Hematopoietic multipotent progenitor cell treated with erythropoietin and hydrocortisone succinate and interleukin-3 and kit ligand, for 15 days (in vitro differentiated cells): ENCODE data around the gene PRKACB.
"Not testable (repeated sequence)": the region's sequence is repeated elsewhere in the genome, so short reads cannot be mapped to it uniquely, and the experiment has no call there.

Source experiments
- DNase-seq: peaks from one replicate; pipeline ENCODE4 v3.0.0-alpha.2; 2015; ENCODE audit warnings: low spot score

The PRKACB gene

DNA sequence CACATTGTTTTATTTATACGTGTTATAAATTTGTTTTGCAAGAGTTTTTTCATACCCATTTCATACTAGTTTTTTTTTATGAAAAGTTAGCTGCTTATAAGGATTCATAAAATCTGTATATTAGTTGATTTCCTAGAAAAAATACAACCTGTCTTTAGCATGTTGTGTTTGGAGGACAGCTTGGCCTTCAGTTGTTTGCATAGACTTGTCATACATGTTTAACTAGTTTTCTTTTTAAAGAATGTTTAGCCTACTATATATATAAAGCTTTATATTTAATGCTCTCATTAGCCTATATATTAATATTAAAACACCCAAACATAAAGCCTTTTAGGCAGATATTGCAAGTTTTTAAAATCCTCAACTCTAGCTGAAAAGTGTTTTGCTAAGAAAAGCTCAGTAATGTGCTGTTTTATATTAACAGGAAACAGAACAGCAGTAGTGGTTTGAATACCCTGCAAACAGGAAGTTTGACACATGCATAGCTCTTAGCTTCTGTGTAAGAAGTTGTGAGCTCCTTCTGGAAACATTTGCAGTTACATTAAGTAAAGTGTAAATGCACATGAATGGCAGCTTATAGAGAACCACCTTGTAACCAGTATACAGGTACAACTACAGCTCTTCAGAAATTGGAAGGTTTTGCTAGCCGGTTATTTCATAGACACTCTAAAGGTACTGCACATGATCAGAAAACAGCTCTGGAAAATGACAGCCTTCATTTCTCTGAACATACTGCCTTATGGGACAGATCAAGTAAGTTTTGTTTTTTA, at the start of gene PRKACB:
Gene PRKACB (plus strand): TSS at position 476 of the 770 bp plus-strand sequence. CDS start 91 bp downstream, at position 567.
- DNase-seq, result peak; percentile 15

DNA sequence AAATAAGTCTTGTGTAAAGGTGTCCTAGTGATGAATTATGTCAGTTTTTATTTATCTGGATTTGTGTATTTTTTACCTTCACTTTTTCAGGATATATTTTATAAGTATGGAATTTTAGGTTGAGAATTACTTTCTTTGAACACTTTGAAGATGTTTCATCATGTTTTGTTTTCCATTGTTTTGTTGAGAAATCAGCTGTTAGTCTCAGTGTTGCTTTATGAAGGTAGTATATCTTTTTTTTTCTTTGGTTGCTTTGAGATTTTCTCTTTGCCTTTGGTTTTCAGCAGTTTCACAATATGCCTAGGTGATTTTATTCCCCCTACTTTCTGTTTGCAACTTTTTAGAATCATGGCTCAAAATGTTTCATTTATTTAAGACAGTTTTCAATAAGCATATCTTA, 48.8 kb upstream of the PRKACB start:
- no peak for DNase-seq

DNA sequence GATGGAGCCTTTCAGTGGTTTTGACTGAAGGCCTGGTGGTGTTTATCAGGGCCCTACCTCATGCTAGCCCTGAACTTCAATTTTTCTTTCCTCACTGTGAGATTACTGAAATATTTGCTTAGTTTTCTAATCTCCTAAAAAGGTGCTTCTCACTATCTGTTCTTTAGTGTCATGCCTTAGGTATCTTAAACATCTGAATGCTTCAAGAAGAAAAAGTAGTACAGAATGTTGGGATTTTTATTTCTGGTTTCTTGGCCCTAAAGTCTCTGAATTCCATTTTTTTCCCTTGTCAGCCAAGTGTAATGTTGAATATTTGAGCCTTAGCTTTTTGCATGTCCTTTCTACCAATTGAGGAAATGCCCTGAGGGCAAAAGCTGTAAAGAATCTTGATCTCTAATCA, 47.9 kb upstream of the PRKACB start:
- no peak for DNase-seq

DNA sequence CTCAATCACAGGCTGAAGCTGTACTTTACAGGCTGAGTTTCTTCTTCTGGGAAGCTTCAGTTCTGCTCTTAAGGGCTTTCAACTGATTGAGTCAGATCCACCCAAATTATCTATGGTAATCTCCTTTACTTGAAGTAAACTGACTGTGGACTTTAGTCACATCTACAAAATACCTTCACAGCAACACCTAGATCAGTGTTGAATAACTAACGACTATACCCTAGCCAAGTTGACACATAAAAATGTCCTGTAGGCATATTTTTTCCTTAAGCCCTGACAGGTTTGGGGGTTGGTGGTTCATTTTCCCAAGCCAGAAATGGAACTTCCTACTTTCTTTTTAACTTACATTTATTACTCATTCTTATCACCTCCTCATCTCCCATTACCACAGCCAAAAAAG, 42.9 kb upstream of the PRKACB start:
- DNase-seq, result no peak

DNA sequence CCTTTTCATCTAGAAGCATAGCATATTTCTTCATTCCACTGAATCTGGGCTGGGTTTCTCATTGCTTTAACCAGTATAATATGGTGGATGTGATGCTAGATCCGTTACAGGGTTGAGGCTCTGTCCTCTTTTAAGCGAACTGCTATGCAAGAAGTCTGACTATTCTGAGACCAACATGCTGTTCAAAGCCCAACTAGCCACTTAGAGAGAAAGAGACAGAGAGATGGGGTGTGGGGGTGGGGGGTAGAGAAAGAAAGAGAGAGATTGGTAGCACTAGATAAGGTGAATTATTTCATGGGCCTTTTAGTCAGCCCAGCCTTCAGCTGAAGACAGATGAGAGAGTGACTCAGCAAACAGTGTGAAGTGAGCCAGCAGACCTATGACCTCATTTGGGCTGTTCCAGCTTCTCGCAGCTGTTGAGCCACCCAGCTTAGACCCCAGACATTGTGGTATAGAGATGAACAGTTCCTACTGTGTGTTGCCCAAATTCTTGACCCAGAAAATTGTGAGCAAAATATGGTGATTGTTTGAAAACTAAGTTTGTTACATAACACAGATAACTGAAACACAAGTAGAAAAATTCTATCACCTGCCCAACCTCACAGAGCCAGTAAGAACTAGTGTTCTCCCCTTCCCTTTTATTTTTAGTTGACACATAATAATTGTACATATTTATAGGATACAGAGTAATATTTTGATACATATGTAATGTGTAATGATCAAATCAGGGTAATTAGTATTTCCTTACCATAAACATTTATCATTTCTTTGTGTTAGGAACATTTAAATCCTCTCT, 40.7 kb upstream of the PRKACB start:
- peak; percentile 71 for DNase-seq

DNA sequence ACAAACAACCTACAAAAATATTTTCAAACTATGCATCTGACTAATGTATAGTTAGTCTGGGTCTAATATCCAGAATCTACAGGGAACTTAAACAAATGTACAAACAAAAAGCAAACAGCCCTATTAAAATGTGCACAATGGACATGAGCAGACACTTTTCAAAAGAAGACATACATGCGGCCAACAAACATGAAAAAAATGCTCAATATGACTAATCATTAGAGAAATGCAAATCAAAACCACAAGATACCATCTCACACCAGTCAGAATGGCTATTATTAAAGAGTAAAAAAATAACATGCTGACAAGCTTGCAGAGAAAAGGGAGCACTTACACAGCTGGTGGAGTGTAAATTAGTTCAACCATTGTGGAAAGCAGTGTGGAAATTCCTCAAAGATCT, 36.5 kb upstream of the PRKACB start:
- DNase-seq, result not testable (repeated sequence)

DNA sequence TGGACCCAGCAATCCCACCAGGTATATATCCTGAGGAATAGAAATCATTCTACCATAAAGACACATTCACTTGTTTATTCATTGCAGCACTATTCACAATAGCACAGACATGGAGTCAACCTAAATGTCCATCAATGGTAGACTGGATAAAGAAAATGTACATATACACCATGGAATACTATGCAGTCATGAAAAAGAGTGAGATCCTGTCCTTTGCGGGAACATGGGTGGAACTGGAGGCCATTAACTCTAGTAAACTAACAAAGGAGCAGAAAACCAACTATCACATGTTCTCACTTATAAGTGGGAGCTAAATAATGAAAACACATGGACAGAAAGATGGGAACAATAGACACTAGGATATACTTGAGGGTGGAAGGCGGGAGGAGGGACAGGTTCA, 36.1 kb upstream of the PRKACB start:
- DNase-seq, result no peak

DNA sequence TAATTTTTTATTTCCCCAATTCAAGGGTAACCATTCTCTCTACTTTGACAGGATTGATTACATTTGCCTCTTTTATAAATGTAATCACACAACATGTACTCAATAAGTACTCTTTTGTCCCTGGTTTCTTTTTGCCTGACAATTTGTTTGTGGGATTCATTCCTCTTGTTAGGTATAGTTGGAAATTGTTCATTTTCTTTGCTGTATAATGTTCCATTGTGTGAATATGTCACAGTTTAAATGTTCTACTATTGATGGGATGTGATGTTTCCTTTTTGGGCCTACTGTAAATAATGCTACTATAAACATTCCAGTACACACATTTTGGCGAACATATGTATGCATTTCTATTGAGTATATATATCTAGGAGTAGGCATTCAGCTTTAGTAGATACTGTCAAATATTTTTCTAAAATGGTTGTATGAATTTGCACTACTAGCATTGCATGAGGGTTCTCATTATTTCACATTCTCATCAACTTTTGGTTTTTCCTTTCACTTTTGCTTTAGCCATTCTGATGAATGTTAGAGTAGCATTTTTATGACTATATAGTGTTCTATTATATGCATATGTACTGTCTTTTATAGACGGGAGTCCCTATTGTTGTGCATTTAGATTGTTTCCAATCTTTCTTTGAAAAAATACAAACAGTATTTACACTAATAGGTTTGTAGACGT, 35.0 kb upstream of the PRKACB start:
- DNase-seq, result no peak

DNA sequence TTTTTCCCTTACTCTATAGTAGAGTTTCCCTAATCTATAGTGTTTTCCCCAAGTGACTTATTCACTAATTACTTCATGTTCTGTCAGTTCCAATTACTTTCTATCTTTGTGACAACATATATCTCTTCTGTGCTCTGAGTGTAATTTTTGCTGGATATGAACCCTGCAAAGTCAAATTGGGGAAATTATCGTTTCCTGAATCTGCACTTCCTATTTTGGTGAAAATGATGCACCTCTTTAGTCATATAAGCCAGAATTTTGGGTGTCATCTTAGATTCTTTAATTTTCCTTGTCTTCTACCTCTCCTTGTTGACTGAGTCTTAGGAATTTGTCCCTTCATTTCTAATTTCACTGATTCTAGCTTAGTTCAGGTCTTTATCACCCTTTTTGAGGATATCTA, 33.4 kb upstream of the PRKACB start:
- DNase-seq, result no peak

DNA sequence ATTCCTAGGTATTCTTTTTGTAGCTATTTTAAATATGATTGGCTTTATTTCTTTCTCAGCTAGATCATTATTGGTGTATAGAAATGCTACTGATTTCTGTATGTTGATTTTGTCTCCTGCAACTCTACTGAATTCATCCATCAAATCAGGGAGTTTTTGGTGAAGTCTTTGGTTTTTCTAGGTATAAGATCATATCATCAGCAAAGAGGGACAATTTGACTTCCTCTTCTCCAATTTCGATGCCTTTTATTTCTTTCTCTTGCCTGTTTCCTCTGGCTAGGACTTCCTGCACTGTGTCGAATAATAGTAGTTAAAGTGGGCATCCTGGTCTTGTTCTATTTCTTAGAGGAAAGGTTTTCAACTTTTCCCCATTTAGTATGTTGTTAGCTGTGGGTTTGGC, 27.5 kb upstream of the PRKACB start:
- DNase-seq, result no peak

DNA sequence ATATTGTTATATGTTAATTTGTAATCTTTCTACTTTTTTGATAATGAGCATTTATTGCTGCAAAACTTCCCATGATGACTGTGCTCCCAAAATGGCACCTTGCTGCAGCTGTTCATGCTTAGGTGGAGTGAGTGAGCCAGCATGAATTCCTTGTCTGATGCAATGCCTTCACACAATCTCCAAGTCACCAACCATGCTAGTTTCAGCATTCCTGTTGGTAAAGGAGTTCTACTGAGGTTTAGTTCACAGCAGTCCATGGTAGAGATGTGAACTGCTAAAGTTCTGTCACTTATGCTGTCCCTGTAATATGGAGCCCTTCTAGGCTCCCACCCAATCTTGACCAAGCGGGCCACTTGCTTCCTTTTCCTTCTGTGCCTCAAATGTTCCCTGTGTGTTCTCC, 26.2 kb upstream of the PRKACB start:
- DNase-seq, result no peak

DNA sequence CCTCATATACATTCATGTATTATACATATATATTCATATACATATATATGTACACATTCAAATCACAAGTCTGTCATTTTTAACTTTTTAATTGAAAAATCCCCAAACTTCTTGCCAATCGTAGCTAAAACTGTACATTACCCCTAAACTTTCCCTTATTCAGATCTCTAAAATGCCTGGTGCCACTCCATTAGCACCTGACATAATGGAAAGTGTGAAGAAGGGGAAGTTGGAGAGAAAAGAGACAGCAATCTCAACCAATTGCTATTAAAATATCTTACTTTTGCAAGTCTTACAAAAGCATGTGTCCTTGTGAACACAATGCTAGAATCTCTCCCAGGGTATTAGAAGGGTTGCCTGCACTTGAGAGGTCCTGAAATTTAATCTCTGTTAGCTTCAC, 22.7 kb upstream of the PRKACB start:
- no peak for DNase-seq

DNA sequence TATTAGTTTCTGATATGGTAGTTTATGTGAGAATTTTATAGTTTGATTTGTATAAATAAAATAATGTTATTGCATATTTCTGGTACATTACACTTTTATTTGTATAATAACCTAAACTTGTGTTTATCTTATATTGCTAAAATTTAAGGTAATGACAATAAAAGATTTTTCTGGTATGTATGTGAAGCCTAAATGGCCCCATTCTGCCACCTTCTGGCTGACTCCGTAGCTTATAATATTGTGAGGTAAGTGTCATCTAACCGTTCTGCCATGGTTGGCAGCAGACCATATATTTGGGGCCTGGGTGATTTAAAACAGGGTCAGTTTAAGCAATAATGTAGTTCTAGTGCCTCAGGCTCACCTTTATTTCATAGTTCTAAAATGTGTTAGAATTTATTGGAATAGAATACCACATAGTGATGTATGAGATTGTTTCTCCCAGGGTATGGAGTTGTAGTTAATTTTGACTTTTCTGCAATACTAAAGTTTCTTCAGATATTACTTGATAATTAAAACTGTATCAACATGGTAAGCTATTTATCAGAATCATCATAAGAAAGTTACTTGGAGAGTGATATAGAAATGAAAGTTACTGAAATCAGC, 21.2 kb upstream of the PRKACB start:
- DNase-seq, result peak; percentile 48

DNA sequence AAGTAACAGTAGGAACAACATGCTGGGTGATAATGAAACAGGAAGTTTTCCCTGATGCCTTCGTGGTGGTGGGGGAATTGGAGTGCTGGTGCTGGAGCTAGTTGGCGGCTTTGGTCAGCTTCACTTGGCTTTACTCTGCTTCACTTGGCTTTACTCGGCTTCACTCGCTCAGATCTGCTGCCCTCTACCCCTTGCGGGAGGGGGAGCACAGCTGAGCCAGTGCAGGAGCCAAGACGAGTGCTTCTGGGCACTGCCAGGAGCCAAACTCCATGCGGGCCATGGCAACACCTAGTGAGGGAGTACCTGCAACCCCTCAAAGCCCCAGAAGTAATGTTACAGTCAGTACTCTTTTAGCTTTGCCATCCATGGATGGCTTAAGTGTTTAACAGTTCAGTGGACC, 10.6 kb upstream of the PRKACB start:
- no peak for DNase-seq

DNA sequence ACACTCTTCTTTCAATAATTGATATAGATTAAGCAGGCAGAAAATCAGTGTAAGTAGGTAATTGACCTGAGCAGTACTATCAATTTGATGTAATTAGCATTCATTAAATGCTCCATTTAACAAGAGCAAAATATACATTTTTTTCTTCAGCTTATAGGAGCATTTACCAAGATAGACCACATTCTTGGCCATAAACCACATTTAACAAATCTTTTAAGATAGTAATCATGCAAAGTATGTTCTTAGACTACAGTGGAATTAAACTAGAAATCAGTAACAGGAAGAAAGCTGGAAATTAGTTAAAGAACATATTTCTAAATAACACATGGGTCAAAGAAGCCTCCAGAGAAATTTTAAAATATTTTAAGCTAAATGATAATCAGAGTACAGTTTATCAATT, 8.7 kb upstream of the PRKACB start:
- DNase-seq, result no peak

DNA sequence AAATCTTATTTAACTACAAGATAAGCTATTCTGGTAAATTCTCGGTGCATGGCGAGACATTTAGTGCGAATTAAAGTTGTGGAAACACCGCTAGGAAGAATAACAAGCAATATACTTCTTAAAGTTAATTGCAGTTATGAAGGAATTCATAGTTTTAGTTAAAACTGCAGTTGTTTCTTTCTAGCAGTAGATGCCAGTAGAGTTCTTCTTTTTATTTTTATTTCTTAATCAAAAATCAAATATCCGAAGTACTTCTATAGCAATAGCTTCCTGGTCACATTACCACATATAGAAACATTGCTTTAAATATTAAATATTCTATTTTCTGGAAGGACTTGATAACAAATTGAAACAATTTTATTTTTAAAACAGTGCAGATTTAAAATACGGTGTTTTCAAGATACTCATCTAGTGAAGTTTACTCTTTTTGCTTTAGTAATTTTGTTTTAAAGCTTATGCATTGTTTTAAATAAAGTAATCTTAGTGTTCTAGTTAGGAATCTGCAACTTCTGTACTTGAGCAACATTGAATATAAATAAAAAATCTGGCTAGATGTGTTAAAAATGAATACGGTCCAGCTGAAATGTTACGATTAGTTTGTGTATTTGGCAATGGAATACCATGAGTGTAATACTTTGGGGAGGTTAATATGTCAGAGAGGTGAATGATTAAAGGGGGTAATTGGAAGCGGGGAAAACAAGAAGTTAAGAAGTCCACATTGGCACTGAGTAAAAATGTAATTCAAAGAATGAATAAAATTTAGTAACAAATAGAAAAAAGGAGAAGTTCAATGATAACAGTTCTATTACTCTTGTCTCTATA, 2.7 kb upstream of the PRKACB start:
- DNase-seq, result peak; percentile 14

DNA sequence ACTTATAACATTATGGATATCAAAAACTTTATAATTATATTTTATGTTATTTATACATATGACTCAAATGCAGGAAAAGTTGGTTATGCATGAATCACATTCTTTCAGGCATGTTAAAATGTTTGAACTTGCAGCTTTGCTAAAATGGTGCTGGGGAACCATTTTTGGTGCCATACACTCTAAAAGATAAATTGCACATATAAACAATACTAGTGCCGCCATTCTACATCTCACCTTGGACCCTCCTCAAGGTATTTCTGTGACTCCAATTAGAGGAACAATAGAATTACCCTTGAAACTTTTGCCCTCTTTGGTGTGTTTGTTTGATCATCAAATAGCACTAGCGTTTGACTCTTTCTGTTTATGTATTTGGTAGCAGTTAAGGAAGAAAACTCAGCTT, 997 bp downstream of the PRKACB start:
- peak; percentile 34 for DNase-seq

DNA sequence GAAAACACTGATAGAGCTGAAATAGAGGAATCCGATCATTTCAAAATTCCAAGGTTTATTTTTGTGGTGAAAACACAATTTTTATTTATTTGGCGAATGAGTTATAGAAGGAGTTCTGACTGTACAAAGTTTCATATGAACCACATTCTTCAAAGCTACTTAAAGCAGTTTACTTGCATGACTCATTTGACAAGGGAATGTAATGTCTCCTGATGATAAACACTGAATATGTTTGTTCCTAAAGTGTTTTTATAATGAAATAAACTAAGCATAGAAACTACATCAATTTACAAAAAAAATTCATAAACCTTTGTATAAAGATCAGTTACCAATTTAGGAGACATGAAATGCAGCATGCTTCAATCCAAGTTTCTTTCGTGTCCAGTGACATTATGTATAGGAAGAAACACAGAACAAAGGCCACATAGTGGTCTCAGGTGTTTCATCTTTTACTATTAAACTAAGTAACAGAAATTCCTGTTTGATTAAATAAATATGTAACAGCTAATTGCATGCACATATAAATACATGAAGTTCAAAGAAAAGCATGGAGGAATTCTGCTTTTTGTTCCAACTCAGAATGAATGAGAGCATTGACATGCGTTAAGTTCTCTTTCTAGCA, 2.5 kb downstream of the PRKACB start:
- peak; percentile 26 for DNase-seq

DNA sequence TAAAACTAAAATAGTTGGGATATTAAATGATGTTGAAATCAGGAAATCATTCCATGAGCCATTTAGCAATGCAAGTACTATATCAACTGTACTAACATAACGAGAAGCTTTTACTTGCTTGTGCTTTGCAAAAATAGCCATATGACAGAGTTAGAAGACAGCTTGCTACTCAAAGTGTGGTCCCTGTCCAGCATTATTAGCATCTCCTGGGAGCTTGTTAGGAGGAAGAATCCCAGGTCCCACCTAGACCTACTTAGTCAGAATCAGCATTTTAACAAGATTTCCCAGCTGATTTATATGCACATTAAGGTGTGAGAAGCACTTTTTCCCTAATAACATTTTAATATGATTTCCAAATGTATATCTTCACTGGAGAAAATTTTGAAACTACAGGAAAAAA, 4.7 kb downstream of the PRKACB start:
- DNase-seq, result no peak

DNA sequence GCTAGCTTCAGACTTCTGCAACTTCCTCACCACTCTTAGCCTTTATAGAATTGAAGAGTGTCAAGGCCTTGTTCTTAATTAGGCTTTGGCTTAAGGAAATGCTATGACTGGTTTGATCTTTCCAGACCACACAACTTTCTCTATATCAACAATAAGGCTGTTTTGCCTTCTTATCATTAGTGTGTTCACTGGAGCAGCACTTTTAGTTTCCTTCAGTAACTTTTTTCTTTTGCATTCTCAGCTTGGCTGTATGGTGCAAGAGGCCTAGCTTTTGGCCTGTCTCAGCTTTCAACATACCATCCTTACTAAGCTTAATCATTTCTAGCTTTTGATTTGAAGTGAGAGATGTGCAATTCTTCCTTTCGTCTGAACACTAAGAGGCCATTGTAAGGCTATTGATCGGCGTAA, 8.6 kb downstream of the PRKACB start:
- no peak for DNase-seq

DNA sequence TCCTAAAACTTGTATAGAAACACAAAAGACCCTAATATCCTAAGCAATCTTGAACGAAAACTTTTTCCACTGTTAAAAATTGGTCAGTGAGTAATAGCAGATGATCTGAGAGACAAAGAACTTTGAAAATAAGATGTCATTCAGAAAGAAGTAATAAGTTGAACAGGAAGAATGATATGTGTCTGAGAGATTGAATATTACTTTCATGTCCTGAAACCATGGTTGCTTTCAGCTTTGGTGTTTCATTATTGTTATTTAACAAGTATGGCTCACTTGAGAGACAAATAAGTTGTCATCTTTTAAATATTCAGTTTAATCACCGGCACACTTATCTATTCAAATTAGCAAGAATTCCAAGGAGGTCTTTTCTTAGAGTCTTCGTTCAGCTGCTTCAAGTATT, 11.4 kb downstream of the PRKACB start:
- no peak for DNase-seq
